ENCODE measurements around the gene PYGM. TPM values are rescaled to one million over a fixed set of nuclear protein-coding genes. Genes with fewer than 3 reads are reported as not detected.

The PYGM gene
- total and polyA plus RNA-seq, 2 of the 8 experiments (the other 6 are each of a cell fraction or from before 2014, with no cell fraction given): 9.6 to 10.0 TPM

- TF ChIP-seq HDAC2 (IDR thresholded peaks at IDR 0.05; ENCODE audit: borderline replicate concordance in 1 of 2, low read depth in 2 of 2, low read length in 2 of 2): no peak
- no peak for TF ChIP-seq POLR2AphosphoS5 (IDR thresholded peaks at IDR 0.05; ENCODE audit: low read depth, low read length)
- TF ChIP-seq RAD21 (IDR thresholded peaks at IDR 0.05 in 1 of 2, conservative IDR thresholded peaks at IDR 0.05 in 1 of 2; ENCODE audit: low read depth in 2 of 2, low read length in 2 of 2): 0 out of 4 replicates have a peak, but pooled peaks of 1 of the 2 experiments have one; percentile 5
- peak in 1 of 3 experiments; percentile 17; a peak in 1 of 4 replicates for TF ChIP-seq CTCF (IDR thresholded peaks at IDR 0.05; ENCODE audit: control extremely low read depth in 1 of 3, insufficient read depth in 1 of 3, low read depth in 1 of 3, low read length in 3 of 3)
These were observed 9.3 kb downstream of the PYGM start (continued) for GRCh38 chr11:64750361-64751054.
